Measurements from ENCODE around the gene NMRK2. TPM values are rescaled to one million over a fixed set of nuclear protein-coding genes. Genes with fewer than 3 reads are reported as not detected.

NMRK2 gene
- polyA plus RNA-seq, 1 of the 3 experiments (the other 2 are of a cell fraction), result not detected

DNA sequence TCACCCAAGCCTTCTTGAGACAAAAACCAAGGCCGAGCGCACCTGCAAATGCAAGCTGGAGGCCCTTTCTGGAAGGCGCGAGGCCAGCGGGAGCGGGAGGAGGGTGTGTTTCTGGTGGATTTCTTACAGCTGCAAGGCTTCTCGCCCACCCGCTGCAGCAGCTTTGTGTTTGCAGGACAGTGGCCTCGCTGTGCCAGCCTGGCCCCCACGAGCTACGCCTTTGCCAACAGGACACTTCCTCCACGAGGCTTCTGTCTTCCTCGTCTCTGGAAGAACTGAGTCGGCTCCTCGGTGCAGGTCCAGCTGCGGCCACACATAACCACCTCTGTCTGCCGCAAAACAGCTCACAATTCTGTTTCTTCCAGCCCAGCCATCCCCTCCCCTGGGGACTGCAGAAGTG is 42.3 kb upstream of the NMRK2 start:
- ChIA-PET POLR2A (interaction anchor here (0.9 to 1.2 kb wide), 2 partner anchors 10 to 81 kb away, joined by 3 to 5 read pairs; partner anchors contain the start of genes ATCAY and DAPK3), CTCF (interaction anchor here (0.8 kb wide), 1 partner anchor 68 kb away, joined by 3 read pairs; no protein-coding TSS in a partner anchor)
- H3K4me3 ChIP-seq (ENCODE audit: low read depth in 2 of 2, low read length in 1 of 2), result no peak overlapping the region
- WGBS (ENCODE audit: low lambda C conversion rate), result 79% methylated on average over 10 of the region's 17 CpGs
- no peak overlapping the region for H3K4me2 ChIP-seq
- no peaks in the 10 kb centered on the region for H3K9me3 ChIP-seq
- no peaks in the 10 kb centered on the region for H3K9me2 ChIP-seq
- no peak for DNase-seq
- no peaks in the 10 kb centered on the region for H3K36me3 ChIP-seq (replicated peaks in 1 of 2; ENCODE audit: control insufficient read depth in 1 of 2, insufficient read depth in 2 of 2, low read length in 1 of 2)
- no peak overlapping the region for H3K9ac ChIP-seq
- TF ChIP-seq EP300 (IDR thresholded peaks at IDR 0.05; ENCODE audit: borderline replicate concordance in 1 of 2, low read depth in 1 of 2, low read length in 1 of 2), result no peak
- no peak for TF ChIP-seq POLR2AphosphoS5 (IDR thresholded peaks at IDR 0.05; ENCODE audit: low read depth, low read length)
- no peak for TF ChIP-seq YY1 (IDR thresholded peaks at IDR 0.05; ENCODE audit: low read depth)
- TF ChIP-seq JUND (IDR thresholded peaks at IDR 0.05), result no peak
- TF ChIP-seq EZH2phosphoT487 (IDR thresholded peaks at IDR 0.05; ENCODE audit: borderline replicate concordance, low read depth), result no peak
- TF ChIP-seq FOSL2 (IDR thresholded peaks at IDR 0.05; ENCODE audit: borderline replicate concordance, low read depth), result no peak
- no peak for TF ChIP-seq RAD21 (IDR thresholded peaks at IDR 0.05; ENCODE audit: low read length)
- no peak for TF ChIP-seq ELF1 (IDR thresholded peaks at IDR 0.05)
- no peaks in the 10 kb centered on the region for H3K4me1 ChIP-seq (ENCODE audit: control insufficient read depth in 1 of 2, insufficient read depth in 2 of 2, low read depth in 1 of 2, low read length in 1 of 2)
- no peak overlapping the region for H3K27ac ChIP-seq (ENCODE audit: low read depth in 2 of 2, low read length in 1 of 2)
- no peak overlapping the region for H2AFZ ChIP-seq (ENCODE audit: low read depth)
- H4K20me1 ChIP-seq (ENCODE audit: insufficient read depth), result no peaks in the 10 kb centered on the region
- no peaks in the 10 kb centered on the region for H3F3A ChIP-seq (replicated peaks; ENCODE audit: insufficient read depth)
- no peaks in the 10 kb centered on the region for H3K79me2 ChIP-seq (ENCODE audit: insufficient read depth)
- H3K27me3 ChIP-seq (ENCODE audit: insufficient read depth), result no peaks in the 10 kb centered on the region; the same call in 1 of the 2 replicates

DNA sequence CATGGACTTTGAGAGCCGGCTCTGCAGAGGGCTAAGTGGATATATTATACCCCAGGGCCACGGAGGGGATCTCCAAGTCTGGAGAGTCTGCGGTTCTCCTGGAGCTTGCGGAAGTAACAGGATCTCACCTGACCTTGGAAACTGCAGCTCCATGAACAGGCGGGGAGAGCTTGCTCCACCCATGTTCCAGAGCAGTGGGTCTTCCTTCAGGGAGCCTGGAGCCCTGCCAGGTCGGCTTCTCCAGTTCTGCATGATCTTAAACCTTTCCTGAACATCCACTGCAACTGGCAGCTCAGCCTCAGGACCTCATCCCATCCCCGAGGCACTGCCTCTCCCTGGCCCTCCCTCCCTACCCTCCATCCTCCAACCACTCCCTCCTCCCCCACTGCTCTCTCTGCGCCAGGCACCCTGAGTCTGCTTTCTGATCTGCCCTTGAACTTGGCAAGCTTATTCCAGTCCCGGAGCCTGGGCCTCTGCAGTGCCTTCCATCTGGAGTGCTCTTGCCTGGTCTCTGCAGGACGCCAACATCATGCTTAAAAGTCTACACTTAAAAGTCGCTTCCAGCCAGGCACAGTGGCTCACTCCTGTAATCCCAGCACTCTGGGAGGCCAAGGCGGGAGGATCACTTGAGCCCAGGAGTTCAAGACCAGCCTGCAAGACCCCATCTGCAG is 39.2 kb upstream of the NMRK2 start:
- Histone ChIP-seq H3K9ac (no peak overlapping the region), H2AFZ (ENCODE audit: low read depth) (no peak overlapping the region), H3K4me1 (ENCODE audit: control insufficient read depth in 1 of 2, insufficient read depth in 2 of 2, low read depth in 1 of 2, low read length in 1 of 2) (no peaks in the 10 kb centered on the region), H3K79me2 (ENCODE audit: insufficient read depth) (no peaks in the 10 kb centered on the region), H3K27ac (ENCODE audit: low read depth in 2 of 2, low read length in 1 of 2) (no peak overlapping the region), H3K9me2 (no peaks in the 10 kb centered on the region), H3K4me2 (no peak overlapping the region), H3K27me3 (ENCODE audit: insufficient read depth) (no peaks in the 10 kb centered on the region; the same call in 1 of the 2 replicates), H3K36me3 (replicated peaks in 1 of 2; ENCODE audit: control insufficient read depth in 1 of 2, insufficient read depth in 2 of 2, low read length in 1 of 2) (no peaks in the 10 kb centered on the region), H3K9me3 (no peaks in the 10 kb centered on the region), H3K4me3 (ENCODE audit: low read depth in 2 of 2, low read length in 1 of 2) (no peak overlapping the region), H3F3A (replicated peaks; ENCODE audit: insufficient read depth) (no peaks in the 10 kb centered on the region), H4K20me1 (ENCODE audit: insufficient read depth) (no peaks in the 10 kb centered on the region)
- WGBS (ENCODE audit: low lambda C conversion rate), result 69% methylated on average over 11 of the region's 12 CpGs
- TF ChIP-seq, protein P1, sequence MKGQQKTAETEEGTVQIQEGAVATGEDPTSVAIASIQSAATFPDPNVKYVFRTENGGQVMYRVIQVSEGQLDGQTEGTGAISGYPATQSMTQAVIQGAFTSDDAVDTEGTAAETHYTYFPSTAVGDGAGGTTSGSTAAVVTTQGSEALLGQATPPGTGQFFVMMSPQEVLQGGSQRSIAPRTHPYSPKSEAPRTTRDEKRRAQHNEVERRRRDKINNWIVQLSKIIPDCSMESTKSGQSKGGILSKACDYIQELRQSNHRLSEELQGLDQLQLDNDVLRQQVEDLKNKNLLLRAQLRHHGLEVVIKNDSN (IDR thresholded peaks at IDR 0.05; ENCODE audit: borderline replicate concordance, low read depth), result no peak
- TF ChIP-seq RCOR1 (IDR thresholded peaks at IDR 0.05; ENCODE audit: low read length) (no peak), YY1 (IDR thresholded peaks at IDR 0.05; ENCODE audit: low read depth) (no peak), GABPA (IDR thresholded peaks at IDR 0.05; ENCODE audit: low read depth) (no peak), GATA2 (CRISPR knock-in tag; IDR thresholded peaks at IDR 0.05) (no peak), FOXJ3 (CRISPR knock-in tag; IDR thresholded peaks at IDR 0.05) (no peak), ELF1 (IDR thresholded peaks at IDR 0.05) (no peak), TAF1 (IDR thresholded peaks at IDR 0.05; ENCODE audit: borderline replicate concordance, low read depth, low read length) (no peak), CHD2 (IDR thresholded peaks at IDR 0.05; ENCODE audit: low read length, partially characterized antibody) (no peak), EZH2phosphoT487 (IDR thresholded peaks at IDR 0.05; ENCODE audit: borderline replicate concordance, low read depth) (no peak), MEF2A (IDR thresholded peaks at IDR 0.05; ENCODE audit: borderline replicate concordance, low read depth) (no peak), FOSL2 (IDR thresholded peaks at IDR 0.05; ENCODE audit: borderline replicate concordance, low read depth) (no peak), NRF1 (IDR thresholded peaks at IDR 0.05; ENCODE audit: low read depth, low read length) (no peak), SIN3A (IDR thresholded peaks at IDR 0.05; ENCODE audit: borderline replicate concordance, low read depth, low read length) (no peak)
- TF ChIP-seq, protein P2, sequence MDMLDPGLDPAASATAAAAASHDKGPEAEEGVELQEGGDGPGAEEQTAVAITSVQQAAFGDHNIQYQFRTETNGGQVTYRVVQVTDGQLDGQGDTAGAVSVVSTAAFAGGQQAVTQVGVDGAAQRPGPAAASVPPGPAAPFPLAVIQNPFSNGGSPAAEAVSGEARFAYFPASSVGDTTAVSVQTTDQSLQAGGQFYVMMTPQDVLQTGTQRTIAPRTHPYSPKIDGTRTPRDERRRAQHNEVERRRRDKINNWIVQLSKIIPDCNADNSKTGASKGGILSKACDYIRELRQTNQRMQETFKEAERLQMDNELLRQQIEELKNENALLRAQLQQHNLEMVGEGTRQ (IDR thresholded peaks at IDR 0.05; ENCODE audit: borderline replicate concordance, low read depth, low read length), result no peak
- TF ChIP-seq, protein P3, sequence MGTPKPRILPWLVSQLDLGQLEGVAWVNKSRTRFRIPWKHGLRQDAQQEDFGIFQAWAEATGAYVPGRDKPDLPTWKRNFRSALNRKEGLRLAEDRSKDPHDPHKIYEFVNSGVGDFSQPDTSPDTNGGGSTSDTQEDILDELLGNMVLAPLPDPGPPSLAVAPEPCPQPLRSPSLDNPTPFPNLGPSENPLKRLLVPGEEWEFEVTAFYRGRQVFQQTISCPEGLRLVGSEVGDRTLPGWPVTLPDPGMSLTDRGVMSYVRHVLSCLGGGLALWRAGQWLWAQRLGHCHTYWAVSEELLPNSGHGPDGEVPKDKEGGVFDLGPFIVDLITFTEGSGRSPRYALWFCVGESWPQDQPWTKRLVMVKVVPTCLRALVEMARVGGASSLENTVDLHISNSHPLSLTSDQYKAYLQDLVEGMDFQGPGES (IDR thresholded peaks at IDR 0.05; ENCODE audit: low read depth, low read length), result no peak
- TF ChIP-seq, protein P4, sequence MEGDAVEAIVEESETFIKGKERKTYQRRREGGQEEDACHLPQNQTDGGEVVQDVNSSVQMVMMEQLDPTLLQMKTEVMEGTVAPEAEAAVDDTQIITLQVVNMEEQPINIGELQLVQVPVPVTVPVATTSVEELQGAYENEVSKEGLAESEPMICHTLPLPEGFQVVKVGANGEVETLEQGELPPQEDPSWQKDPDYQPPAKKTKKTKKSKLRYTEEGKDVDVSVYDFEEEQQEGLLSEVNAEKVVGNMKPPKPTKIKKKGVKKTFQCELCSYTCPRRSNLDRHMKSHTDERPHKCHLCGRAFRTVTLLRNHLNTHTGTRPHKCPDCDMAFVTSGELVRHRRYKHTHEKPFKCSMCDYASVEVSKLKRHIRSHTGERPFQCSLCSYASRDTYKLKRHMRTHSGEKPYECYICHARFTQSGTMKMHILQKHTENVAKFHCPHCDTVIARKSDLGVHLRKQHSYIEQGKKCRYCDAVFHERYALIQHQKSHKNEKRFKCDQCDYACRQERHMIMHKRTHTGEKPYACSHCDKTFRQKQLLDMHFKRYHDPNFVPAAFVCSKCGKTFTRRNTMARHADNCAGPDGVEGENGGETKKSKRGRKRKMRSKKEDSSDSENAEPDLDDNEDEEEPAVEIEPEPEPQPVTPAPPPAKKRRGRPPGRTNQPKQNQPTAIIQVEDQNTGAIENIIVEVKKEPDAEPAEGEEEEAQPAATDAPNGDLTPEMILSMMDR (IDR thresholded peaks at IDR 0.05), result no peak
- TF ChIP-seq, protein P5, sequence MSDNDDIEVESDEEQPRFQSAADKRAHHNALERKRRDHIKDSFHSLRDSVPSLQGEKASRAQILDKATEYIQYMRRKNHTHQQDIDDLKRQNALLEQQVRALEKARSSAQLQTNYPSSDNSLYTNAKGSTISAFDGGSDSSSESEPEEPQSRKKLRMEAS (IDR thresholded peaks at IDR 0.05; ENCODE audit: low read depth), result no peak
- no peak for DNase-seq
- POLR2A ChIA-PET, result no interaction called here
- CTCF ChIA-PET, result no interaction called here

All from SK-N-SH (cell line).